Measurements from ENCODE around the gene SNRNP40.

Gene SNRNP40

GRCh38 chr1:31324992-31325391 lies 28.4 kb upstream of the SNRNP40 start:
- TF ChIP-seq YY1 (IDR thresholded peaks at IDR 0.05; ENCODE audit: insufficient read depth, insufficient read length), result no peak
- no peak for TF ChIP-seq SUZ12 (IDR thresholded peaks at IDR 0.05; ENCODE audit: extremely low read depth, insufficient read depth, insufficient read length)
- TF ChIP-seq ZNF274 (IDR thresholded peaks at IDR 0.05; ENCODE audit: low read depth, low read length), result no peak

GRCh38 chr1:31324093-31324492 lies 27.5 kb upstream of the SNRNP40 start:
- H3K9ac ChIP-seq (ENCODE audit: insufficient read length, low read depth), result no peak overlapping the region
- no peaks in the 10 kb centered on the region for H3K4me1 ChIP-seq (ENCODE audit: insufficient read depth, insufficient read length)
- H3K4me3 ChIP-seq (ENCODE audit: insufficient read length, low read depth), result no peak overlapping the region
- no peaks in the 10 kb centered on the region for H3K9me3 ChIP-seq (ENCODE audit: insufficient read depth, low read length)
- TF ChIP-seq SUZ12 (IDR thresholded peaks at IDR 0.05; ENCODE audit: extremely low read depth, insufficient read depth, insufficient read length) (no peak), ZNF274 (IDR thresholded peaks at IDR 0.05; ENCODE audit: low read depth, low read length) (no peak), YY1 (IDR thresholded peaks at IDR 0.05; ENCODE audit: insufficient read depth, insufficient read length) (no peak)
- DNase-seq (ENCODE audit: low read depth, low spot score), result no peak
- H3K27me3 ChIP-seq (ENCODE audit: insufficient read depth, insufficient read length), result no peaks in the 10 kb centered on the region
- H3K36me3 ChIP-seq (ENCODE audit: insufficient read depth, insufficient read length, low read length), result peaks cover 49% of the 10 kb centered on the region

More at GRCh38 chr1:31324992-31325391, 28.4 kb upstream of the SNRNP40 start:
- no peaks in the 10 kb centered on the region for H3K27me3 ChIP-seq (ENCODE audit: insufficient read depth, insufficient read length)
- no peak for DNase-seq (ENCODE audit: low read depth, low spot score)
- no peak overlapping the region for H3K4me3 ChIP-seq (ENCODE audit: insufficient read length, low read depth)
- no peak overlapping the region for H3K9ac ChIP-seq (ENCODE audit: insufficient read length, low read depth)
- peaks cover 40% of the 10 kb centered on the region for H3K36me3 ChIP-seq (ENCODE audit: insufficient read depth, insufficient read length, low read length)
- no peaks in the 10 kb centered on the region for H3K4me1 ChIP-seq (ENCODE audit: insufficient read depth, insufficient read length)
- H3K9me3 ChIP-seq (ENCODE audit: insufficient read depth, low read length), result no peaks in the 10 kb centered on the region

DNA sequence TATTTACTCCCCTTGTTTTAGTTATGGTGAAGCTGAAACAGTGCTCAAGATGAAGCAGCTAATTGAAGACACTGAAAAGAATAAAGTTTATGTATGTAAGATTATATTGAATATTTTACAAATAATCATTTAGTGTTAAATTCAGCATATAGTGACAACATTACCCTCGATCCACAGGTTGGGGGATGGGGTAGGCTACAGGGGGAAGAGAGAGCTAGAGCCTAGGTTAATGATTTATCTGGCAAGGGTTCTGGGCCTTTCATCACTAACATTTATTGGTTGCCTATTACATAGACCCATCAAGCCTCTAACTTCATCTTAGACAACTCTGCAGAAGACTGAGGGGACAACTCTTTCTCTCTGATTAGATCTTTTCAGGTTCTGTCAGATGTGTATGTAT lies 21.6 kb upstream of the SNRNP40 start:
- Histone ChIP-seq H3K4me1 (ENCODE audit: insufficient read depth, insufficient read length) (no peaks in the 10 kb centered on the region), H3K36me3 (ENCODE audit: insufficient read depth, insufficient read length, low read length) (peaks cover 80% of the 10 kb centered on the region), H3K4me3 (ENCODE audit: insufficient read length, low read depth) (no peak overlapping the region), H3K9me3 (ENCODE audit: insufficient read depth, low read length) (no peaks in the 10 kb centered on the region), H3K9ac (ENCODE audit: insufficient read length, low read depth) (no peak overlapping the region), H3K27me3 (ENCODE audit: insufficient read depth, insufficient read length) (no peaks in the 10 kb centered on the region)
- TF ChIP-seq YY1 (IDR thresholded peaks at IDR 0.05; ENCODE audit: insufficient read depth, insufficient read length) (no peak), ZNF274 (IDR thresholded peaks at IDR 0.05; ENCODE audit: low read depth, low read length) (no peak), SUZ12 (IDR thresholded peaks at IDR 0.05; ENCODE audit: extremely low read depth, insufficient read depth, insufficient read length) (no peak)
- DNase-seq (ENCODE audit: low read depth, low spot score), result no peak

GRCh38 chr1:31315902-31316301 lies 19.3 kb upstream of the SNRNP40 start:
- H3K4me3 ChIP-seq (ENCODE audit: insufficient read length, low read depth), result no peak overlapping the region
- H3K9me3 ChIP-seq (ENCODE audit: insufficient read depth, low read length), result no peaks in the 10 kb centered on the region
- no peak for DNase-seq (ENCODE audit: low read depth, low spot score)
- TF ChIP-seq SUZ12 (IDR thresholded peaks at IDR 0.05; ENCODE audit: extremely low read depth, insufficient read depth, insufficient read length) (no peak), YY1 (IDR thresholded peaks at IDR 0.05; ENCODE audit: insufficient read depth, insufficient read length) (no peak), ZNF274 (IDR thresholded peaks at IDR 0.05; ENCODE audit: low read depth, low read length) (no peak)
- no peaks in the 10 kb centered on the region for H3K27me3 ChIP-seq (ENCODE audit: insufficient read depth, insufficient read length)
- H3K4me1 ChIP-seq (ENCODE audit: insufficient read depth, insufficient read length), result no peaks in the 10 kb centered on the region
- H3K9ac ChIP-seq (ENCODE audit: insufficient read length, low read depth), result no peak overlapping the region
- peaks cover 87% of the 10 kb centered on the region for H3K36me3 ChIP-seq (ENCODE audit: insufficient read depth, insufficient read length, low read length)

DNA sequence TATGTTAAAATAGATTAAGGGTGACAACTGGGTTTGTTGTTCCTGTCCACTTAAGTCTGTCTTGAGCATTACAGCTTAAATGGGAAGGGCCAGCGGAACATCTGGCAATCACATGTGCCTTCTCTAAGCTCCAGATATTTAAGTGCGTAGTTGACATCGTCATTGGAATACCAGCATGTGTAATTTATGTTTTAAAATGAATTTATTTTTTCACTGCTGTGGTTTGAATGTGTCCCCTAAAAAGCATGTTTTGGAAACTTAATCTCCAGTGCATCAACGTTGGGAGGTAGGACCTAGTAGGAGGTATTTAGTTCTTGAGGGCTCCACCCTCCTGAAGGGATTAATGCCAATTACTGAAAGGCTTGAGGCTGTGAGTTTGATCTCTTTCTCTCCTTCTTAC lies 13.6 kb upstream of the SNRNP40 start:
- no peaks in the 10 kb centered on the region for H3K27me3 ChIP-seq (ENCODE audit: insufficient read depth, insufficient read length)
- no peak overlapping the region for H3K4me3 ChIP-seq (ENCODE audit: insufficient read length, low read depth)
- no peak for DNase-seq (ENCODE audit: low read depth, low spot score)
- H3K4me1 ChIP-seq (ENCODE audit: insufficient read depth, insufficient read length), result no peaks in the 10 kb centered on the region
- TF ChIP-seq ZNF274 (IDR thresholded peaks at IDR 0.05; ENCODE audit: low read depth, low read length) (no peak), SUZ12 (IDR thresholded peaks at IDR 0.05; ENCODE audit: extremely low read depth, insufficient read depth, insufficient read length) (no peak), YY1 (IDR thresholded peaks at IDR 0.05; ENCODE audit: insufficient read depth, insufficient read length) (no peak)
- no peak overlapping the region for H3K9ac ChIP-seq (ENCODE audit: insufficient read length, low read depth)
- H3K36me3 ChIP-seq (ENCODE audit: insufficient read depth, insufficient read length, low read length), result peaks cover 67% of the 10 kb centered on the region
- H3K9me3 ChIP-seq (ENCODE audit: insufficient read depth, low read length), result no peaks in the 10 kb centered on the region

DNA sequence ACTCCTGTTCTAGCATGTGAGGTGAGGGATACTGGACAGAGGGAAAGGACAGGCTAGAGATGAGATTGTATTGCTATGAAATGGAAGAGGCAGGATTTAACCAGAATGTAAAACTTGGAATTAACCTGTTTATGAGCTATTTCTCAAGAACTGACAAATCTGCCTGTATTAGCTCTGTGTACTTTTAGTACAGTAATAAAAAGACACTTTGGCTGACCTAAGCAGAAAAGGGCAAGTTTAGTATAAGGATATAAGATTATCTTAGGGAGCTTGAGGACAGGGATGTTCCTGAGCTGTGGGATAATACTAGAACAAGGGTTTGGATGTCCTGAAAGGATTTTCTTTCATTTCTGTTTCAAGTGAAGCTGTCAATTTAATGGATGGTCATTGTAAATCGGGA lies 11.4 kb upstream of the SNRNP40 start:
- DNase-seq (ENCODE audit: low read depth, low spot score), result no peak
- no peaks in the 10 kb centered on the region for H3K27me3 ChIP-seq (ENCODE audit: insufficient read depth, insufficient read length)
- no peaks in the 10 kb centered on the region for H3K9me3 ChIP-seq (ENCODE audit: insufficient read depth, low read length)
- peaks cover 59% of the 10 kb centered on the region for H3K36me3 ChIP-seq (ENCODE audit: insufficient read depth, insufficient read length, low read length)
- H3K9ac ChIP-seq (ENCODE audit: insufficient read length, low read depth), result no peak overlapping the region
- H3K4me3 ChIP-seq (ENCODE audit: insufficient read length, low read depth), result no peak overlapping the region
- TF ChIP-seq ZNF274 (IDR thresholded peaks at IDR 0.05; ENCODE audit: low read depth, low read length) (no peak), YY1 (IDR thresholded peaks at IDR 0.05; ENCODE audit: insufficient read depth, insufficient read length) (no peak), SUZ12 (IDR thresholded peaks at IDR 0.05; ENCODE audit: extremely low read depth, insufficient read depth, insufficient read length) (no peak)
- H3K4me1 ChIP-seq (ENCODE audit: insufficient read depth, insufficient read length), result no peaks in the 10 kb centered on the region

- no peak overlapping the region for H3K9ac ChIP-seq (ENCODE audit: insufficient read length, low read depth)
- TF ChIP-seq SUZ12 (IDR thresholded peaks at IDR 0.05; ENCODE audit: extremely low read depth, insufficient read depth, insufficient read length) (no peak), YY1 (IDR thresholded peaks at IDR 0.05; ENCODE audit: insufficient read depth, insufficient read length) (no peak), ZNF274 (IDR thresholded peaks at IDR 0.05; ENCODE audit: low read depth, low read length) (no peak)
These were observed 9.7 kb upstream of the SNRNP40 start for GRCh38 chr1:31306278-31306677.

More at GRCh38 chr1:31306278-31306677, 9.7 kb upstream of the SNRNP40 start:
- H3K9me3 ChIP-seq (ENCODE audit: insufficient read depth, low read length), result no peaks in the 10 kb centered on the region
- H3K4me1 ChIP-seq (ENCODE audit: insufficient read depth, insufficient read length), result no peaks in the 10 kb centered on the region
- DNase-seq (ENCODE audit: low read depth, low spot score), result no peak
- H3K4me3 ChIP-seq (ENCODE audit: insufficient read length, low read depth), result no peak overlapping the region
- H3K36me3 ChIP-seq (ENCODE audit: insufficient read depth, insufficient read length, low read length), result peaks cover 59% of the 10 kb centered on the region
- H3K27me3 ChIP-seq (ENCODE audit: insufficient read depth, insufficient read length), result no peaks in the 10 kb centered on the region

All from NT2/D1 (cell line).